IgD-negative memory B cell (primary cell): ENCODE data around the gene SLC28A1. TPM values are rescaled to one million over a fixed set of nuclear protein-coding genes. Genes with fewer than 3 reads are reported as not detected.
A peak's percentile ranks its signal among the peaks of the same experiment; 100 is the strongest.

ENCODE experiments used
- H3K27ac Mint-ChIP-seq, 3 donors: one replicate each; pipeline ENCODE4 v1.8.0; 2020 to 2022; ENCODE audit warnings: mild to moderate bottlenecking in 3 of 3, mixed read lengths in 3 of 3, moderate library complexity in 1 of 3
- H3K27me3 Mint-ChIP-seq: one replicate; pipeline ENCODE4 v1.8.0; 2021; ENCODE audit warnings: mixed read lengths
- H3K36me3 Mint-ChIP-seq: one replicate; pipeline ENCODE4 v1.8.0; 2020; ENCODE audit warnings: mild to moderate bottlenecking, mixed read lengths
- H3K4me1 Mint-ChIP-seq, 3 donors: one replicate each; pipeline ENCODE4 v1.8.0; 2020 to 2022; ENCODE audit warnings: mixed read lengths in 3 of 3, mild to moderate bottlenecking in 1 of 3
- H3K4me3 Mint-ChIP-seq, 4 donors: one replicate each; pipeline ENCODE4 v1.8.0; 2020 to 2022; ENCODE audit warnings: mild to moderate bottlenecking in 4 of 4, mixed read lengths in 4 of 4, moderate library complexity in 3 of 4
- H3K9me3 Mint-ChIP-seq, 3 donors: one replicate each; pipeline ENCODE4 v1.8.0; 2020 to 2021; ENCODE audit warnings: mixed read lengths in 3 of 3, mild to moderate bottlenecking in 1 of 3
- polyA plus RNA-seq: library from polyadenylated mRNA; unstranded; fragments of 300-500 nt; fragmentation: Illumina TruSeq; gene quantifications from one replicate; pipeline ENCODE4 v1.2.3, GENCODE V29; 2021

The SLC28A1 gene
- polyA plus RNA-seq, 1 donor from 2014 or later = not detected

DNA sequence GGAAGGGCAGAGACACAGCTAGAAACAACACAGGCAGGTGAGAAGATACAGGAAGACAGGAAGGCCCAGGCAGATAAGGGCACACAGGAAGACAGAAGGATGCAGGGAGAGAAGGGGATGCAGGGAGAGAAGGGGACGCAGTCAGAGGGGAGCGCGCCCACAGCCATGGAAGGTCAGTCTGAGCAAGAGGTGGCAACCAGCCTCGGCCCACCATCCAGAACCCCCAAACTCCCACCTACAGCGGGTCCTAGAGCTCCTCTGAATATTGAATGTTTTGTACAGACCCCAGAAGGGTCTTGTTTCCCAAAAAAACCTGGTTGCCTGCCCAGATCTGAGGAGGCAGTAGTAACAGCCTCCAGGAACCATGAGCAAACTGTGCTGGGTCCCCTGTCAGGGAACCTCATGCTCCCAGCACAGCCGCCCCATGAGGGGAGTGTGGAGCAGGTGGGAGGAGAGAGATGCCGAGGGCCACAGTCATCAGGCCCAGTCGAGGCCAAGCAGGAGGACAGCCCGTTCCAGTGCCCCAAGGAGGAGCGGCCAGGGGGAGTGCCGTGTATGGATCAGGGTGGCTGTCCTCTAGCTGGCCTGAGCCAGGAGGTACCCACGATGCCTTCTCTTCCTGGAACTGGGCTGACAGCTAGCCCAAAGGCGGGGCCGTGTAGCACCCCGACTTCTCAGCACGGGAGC lies 27.6 kb upstream of the SLC28A1 start:
- Mint-ChIP-seq H3K27ac (no peak overlapping the region), H3K9me3 (no peaks in the 10 kb centered on the region), H3K4me3 (peak overlapping the region in 1 of 4 donors; percentile 33), H3K27me3 (no peaks in the 10 kb centered on the region), H3K36me3 (peaks cover 2% of the 10 kb centered on the region), H3K4me1 (peaks cover 0 to 4% (median 2%) of the 10 kb centered on the region in 3 donors)

GRCh38 chr15:84857418-84858004 lies 27.0 kb upstream of the SLC28A1 start:
- Mint-ChIP-seq H3K36me3 (peaks cover 2% of the 10 kb centered on the region), H3K9me3 (no peaks in the 10 kb centered on the region), H3K27me3 (no peaks in the 10 kb centered on the region), H3K27ac (no peak overlapping the region), H3K4me3 (no peak overlapping the region), H3K4me1 (peaks cover 0 to 4% (median 2%) of the 10 kb centered on the region in 3 donors)

GRCh38 chr15:84858231-84858630 lies 26.2 kb upstream of the SLC28A1 start:
- H3K27ac Mint-ChIP-seq = no peak overlapping the region
- peaks cover 2% of the 10 kb centered on the region for H3K36me3 Mint-ChIP-seq
- H3K9me3 Mint-ChIP-seq = no peaks in the 10 kb centered on the region
- H3K4me1 Mint-ChIP-seq = peaks cover 0 to 4% (median 2%) of the 10 kb centered on the region in 3 donors
- H3K27me3 Mint-ChIP-seq = no peaks in the 10 kb centered on the region
- H3K4me3 Mint-ChIP-seq = no peak overlapping the region

DNA sequence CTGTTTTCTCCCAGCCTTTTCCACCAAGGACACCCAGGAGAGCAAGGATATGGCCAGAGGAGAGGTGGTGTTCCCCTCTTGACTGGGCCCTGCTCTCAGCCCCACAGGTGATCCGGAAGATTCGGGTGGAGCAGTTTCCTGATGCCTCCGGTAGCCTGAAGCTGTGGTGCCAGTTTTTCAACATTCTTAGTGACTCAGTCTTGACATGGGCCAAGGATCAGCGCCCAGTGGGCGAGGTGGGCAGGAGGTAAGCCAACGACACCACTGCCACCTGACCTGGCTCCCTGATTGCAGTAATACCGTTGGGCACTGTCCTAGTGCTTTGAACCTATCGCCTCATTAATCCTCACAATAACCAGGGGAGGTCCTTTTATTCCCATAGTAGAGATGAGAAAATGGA lies 25.3 kb upstream of the SLC28A1 start:
- Mint-ChIP-seq H3K4me1 (peaks cover 0 to 4% (median 2%) of the 10 kb centered on the region in 3 donors), H3K9me3 (no peaks in the 10 kb centered on the region), H3K36me3 (peaks cover 2% of the 10 kb centered on the region), H3K27ac (no peak overlapping the region), H3K4me3 (no peak overlapping the region), H3K27me3 (no peaks in the 10 kb centered on the region)

DNA sequence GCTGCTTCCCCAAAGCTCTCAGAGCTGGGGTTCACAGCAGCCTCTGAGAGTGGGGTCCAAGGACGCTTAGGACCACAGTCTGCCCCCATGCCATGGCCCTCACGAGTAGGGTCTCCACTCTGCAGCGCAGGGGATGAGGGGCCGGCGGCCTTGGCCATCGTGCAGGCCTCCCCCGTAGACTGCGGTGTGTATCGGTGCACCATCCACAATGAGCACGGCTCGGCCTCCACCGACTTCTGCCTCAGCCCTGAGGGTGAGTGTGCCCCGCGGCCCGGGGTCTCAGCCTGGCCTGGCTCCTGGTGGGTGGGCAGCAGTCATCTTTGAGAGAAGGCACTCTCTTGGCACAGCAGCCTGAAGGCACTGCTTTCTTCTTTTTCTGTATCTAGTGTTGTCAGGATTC lies 24.8 kb upstream of the SLC28A1 start:
- no peaks in the 10 kb centered on the region for H3K9me3 Mint-ChIP-seq
- H3K27me3 Mint-ChIP-seq = no peaks in the 10 kb centered on the region
- H3K4me1 Mint-ChIP-seq = peaks cover 0 to 1% (median 0%) of the 10 kb centered on the region in 3 donors
- H3K36me3 Mint-ChIP-seq = peaks cover 2% of the 10 kb centered on the region
- peak overlapping the region in 1 of 3 donors; percentile 19 for H3K27ac Mint-ChIP-seq
- H3K4me3 Mint-ChIP-seq = no peak overlapping the region

DNA sequence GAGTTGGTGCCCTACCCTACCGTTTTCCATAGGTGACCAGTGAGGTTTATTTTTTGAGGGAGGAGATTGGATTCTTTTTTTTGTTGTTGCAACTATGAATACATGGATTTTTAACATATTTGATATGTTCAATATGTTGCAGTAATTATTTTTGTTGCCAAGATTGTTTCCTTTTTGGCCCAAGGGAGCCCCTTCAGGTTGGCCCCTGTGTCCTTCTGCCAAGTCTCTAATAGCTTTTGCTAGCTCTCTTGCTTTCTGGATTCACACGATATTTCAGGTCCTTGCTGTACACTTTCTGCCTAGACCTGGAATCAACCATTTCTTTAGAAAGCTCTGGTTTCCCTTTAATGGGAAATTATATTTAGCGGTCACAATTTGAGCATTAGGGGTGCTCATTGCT lies 22.7 kb upstream of the SLC28A1 start:
- Mint-ChIP-seq H3K4me1 (peaks cover 0 to 1% (median 0%) of the 10 kb centered on the region in 3 donors), H3K36me3 (peaks cover 2% of the 10 kb centered on the region), H3K9me3 (no peaks in the 10 kb centered on the region), H3K27ac (no peak overlapping the region), H3K27me3 (no peaks in the 10 kb centered on the region), H3K4me3 (no peak overlapping the region)

DNA sequence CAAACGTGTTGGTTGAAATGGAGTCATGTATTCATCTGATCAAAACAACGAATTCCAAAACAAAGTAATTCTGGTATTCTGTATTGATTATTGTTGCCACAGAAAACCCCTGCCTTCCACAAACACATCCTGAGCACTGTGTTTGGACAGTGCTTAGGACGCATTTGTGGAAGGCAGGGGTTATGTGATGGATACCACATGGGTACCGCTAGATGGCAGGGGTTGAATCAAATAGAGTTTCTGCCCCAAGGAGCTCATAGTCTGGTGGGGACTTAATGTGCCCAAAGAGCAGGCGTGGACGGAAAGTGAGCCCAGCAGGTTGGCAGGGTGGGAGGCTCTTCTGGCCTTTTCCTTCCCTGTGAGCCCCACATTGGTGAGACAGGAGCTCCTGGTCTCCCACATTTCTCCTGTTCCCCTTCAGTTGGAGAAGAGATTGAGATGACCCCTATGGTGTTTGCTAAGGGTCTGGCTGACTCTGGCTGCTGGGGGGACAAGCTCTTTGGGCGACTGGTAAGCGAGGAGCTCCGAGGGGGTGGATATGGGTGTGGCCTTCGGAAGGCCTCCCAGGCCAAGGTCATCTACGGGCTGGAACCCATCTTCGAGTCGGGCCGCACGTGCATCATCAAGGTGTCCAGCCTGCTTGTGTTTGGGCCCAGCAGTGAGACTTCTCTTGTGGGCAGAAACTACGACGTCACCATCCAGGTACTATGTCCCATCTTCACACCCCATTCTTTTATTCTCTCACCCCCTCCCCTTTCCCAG lies 22.1 kb upstream of the SLC28A1 start:
- H3K27ac Mint-ChIP-seq = no peak overlapping the region
- no peaks in the 10 kb centered on the region for H3K27me3 Mint-ChIP-seq
- H3K9me3 Mint-ChIP-seq = no peaks in the 10 kb centered on the region

GRCh38 chr15:84863565-84864443 lies 20.7 kb upstream of the SLC28A1 start:
- Mint-ChIP-seq H3K36me3 (peaks cover 2% of the 10 kb centered on the region), H3K4me1 (no peaks in the 10 kb centered on the region), H3K27me3 (no peaks in the 10 kb centered on the region)

More for the DNA sequence above, 22.1 kb upstream of the SLC28A1 start:
- peaks cover 2% of the 10 kb centered on the region for H3K36me3 Mint-ChIP-seq
- H3K4me3 Mint-ChIP-seq = peak overlapping the region in 1 of 4 donors; percentile 6
- H3K4me1 Mint-ChIP-seq = peaks cover 0 to 1% (median 0%) of the 10 kb centered on the region in 3 donors

GRCh38 chr15:84864444-84864795 lies 20.0 kb upstream of the SLC28A1 start:
- Mint-ChIP-seq H3K9me3 (no peaks in the 10 kb centered on the region), H3K36me3 (peaks cover 2% of the 10 kb centered on the region), H3K4me1 (no peaks in the 10 kb centered on the region), H3K27me3 (no peaks in the 10 kb centered on the region), H3K4me3 (no peak overlapping the region), H3K27ac (no peak overlapping the region)

More at GRCh38 chr15:84863565-84864443, 20.7 kb upstream of the SLC28A1 start:
- no peak overlapping the region for H3K4me3 Mint-ChIP-seq
- no peak overlapping the region for H3K27ac Mint-ChIP-seq
- no peaks in the 10 kb centered on the region for H3K9me3 Mint-ChIP-seq

- H3K27ac Mint-ChIP-seq = no peak overlapping the region
- no peaks in the 10 kb centered on the region for H3K9me3 Mint-ChIP-seq
- H3K27me3 Mint-ChIP-seq = no peaks in the 10 kb centered on the region
- peaks cover 1% of the 10 kb centered on the region for H3K36me3 Mint-ChIP-seq
- H3K4me3 Mint-ChIP-seq = no peak overlapping the region
- no peaks in the 10 kb centered on the region for H3K4me1 Mint-ChIP-seq
Measured at GRCh38 chr15:84865074-84865569, 19.3 kb upstream of the SLC28A1 start.

GRCh38 chr15:84868037-84868880 lies 16.2 kb upstream of the SLC28A1 start:
- no peak overlapping the region for H3K27ac Mint-ChIP-seq
- no peak overlapping the region for H3K4me3 Mint-ChIP-seq
- H3K36me3 Mint-ChIP-seq = peaks cover 2% of the 10 kb centered on the region

GRCh38 chr15:84869510-84869909 lies 15.0 kb upstream of the SLC28A1 start:
- Mint-ChIP-seq H3K27me3 (peaks cover under 1% of the 10 kb centered on the region), H3K9me3 (no peaks in the 10 kb centered on the region), H3K36me3 (peaks cover 2% of the 10 kb centered on the region), H3K4me3 (no peak overlapping the region), H3K27ac (no peak overlapping the region), H3K4me1 (no peaks in the 10 kb centered on the region)

More at GRCh38 chr15:84868037-84868880, 16.2 kb upstream of the SLC28A1 start:
- Mint-ChIP-seq H3K27me3 (no peaks in the 10 kb centered on the region), H3K4me1 (no peaks in the 10 kb centered on the region), H3K9me3 (no peaks in the 10 kb centered on the region)

- no peaks in the 10 kb centered on the region for H3K9me3 Mint-ChIP-seq
- H3K4me1 Mint-ChIP-seq = no peaks in the 10 kb centered on the region
- H3K4me3 Mint-ChIP-seq = no peak overlapping the region
- no peak overlapping the region for H3K27ac Mint-ChIP-seq
- peaks cover 4% of the 10 kb centered on the region for H3K27me3 Mint-ChIP-seq
- H3K36me3 Mint-ChIP-seq = peaks cover 2% of the 10 kb centered on the region
Measured at GRCh38 chr15:84871428-84871985, 13.0 kb upstream of the SLC28A1 start.
